BJ (cell line): ENCODE data around the gene CDK5RAP3. TPM values are rescaled to one million over a fixed set of nuclear protein-coding genes. Genes with fewer than 3 reads are reported as not detected.
"Not testable (repeated sequence)": the region's sequence is repeated elsewhere in the genome, so short reads cannot be mapped to it uniquely, and the experiment has no call there.

Experiments used
- CTCF ChIA-PET: fragments of 350-600 bp; formaldehyde crosslinking; extraction: SDS; loops from one replicate; lab custom pipeline; 2021; ENCODE audit warnings: antibody characterized with exemption, inconsistent platforms; lab: Yijun Ruan, JAX
- POLR2A ChIA-PET: fragments of 300-600 bp; sonication (Branson Sonifier 250); formaldehyde crosslinking; extraction: SDS; loops from one replicate; lab custom pipeline; 2021; ENCODE audit warnings: antibody characterized with exemption; lab: Charles Lee
- DNase-seq: peaks from one replicate; pipeline ENCODE4 v3.0.0-alpha.2; 2011; ENCODE audit warnings: low read depth
- H3K27me3 ChIP-seq: 2 replicates; pipeline ENCODE4 v1.6.0; 2011; ENCODE audit warnings: low read length; ENCODE audit not compliant: control insufficient read depth, insufficient read depth
- H3K36me3 ChIP-seq: 2 replicates; pipeline ENCODE4 v1.5.1; 2011; ENCODE audit warnings: low read length; ENCODE audit not compliant: control insufficient read depth, insufficient read depth
- H3K4me3 ChIP-seq: 2 replicates; pipeline ENCODE4 v1.5.1; 2011; ENCODE audit warnings: low read depth, mild to moderate bottlenecking, control low read depth, low read length
- CTCF ChIP-seq: IDR thresholded peaks from 2 replicates; pipeline ENCODE4 v1.5.1; 2011; ENCODE audit warnings: low read depth, mild to moderate bottlenecking, control low read depth, inconsistent platforms, low read length, moderate library complexity; ENCODE audit not compliant: insufficient read depth
- polyA plus RNA-seq: library from polyadenylated mRNA; depleted of rRNA; stranded (reverse); fragments of >200 nt; gene quantifications from 2 replicates; pipeline ENCODE4 v1.2.3, GENCODE V29; 2011

Gene CDK5RAP3
- polyA plus RNA-seq, 1 experiment: 98.1 TPM

- ChIA-PET POLR2A (no interaction called here), CTCF (interaction anchor here (0.7 to 14.2 kb wide), 5 partner anchors 11 to 170 kb away, joined by 3 to 575 read pairs (median 13); partner anchors contain the start of genes CDK5RAP3, PNPO and PRR15L)
- no peak for TF ChIP-seq CTCF
- Histone ChIP-seq H3K27me3 (no peaks in the 10 kb centered on the region; the same call in 1 of the 2 replicates), H3K4me3 (no peak overlapping the region), H3K36me3 (no peaks in the 10 kb centered on the region)
- no peak for DNase-seq
These were observed 43.1 kb downstream of the CDK5RAP3 start for GRCh38 chr17:48013876-48014594.

GRCh38 chr17:48014595-48015111 lies 43.7 kb downstream of the CDK5RAP3 start:
- no peak for TF ChIP-seq CTCF
- DNase-seq: no peak
- Histone ChIP-seq H3K4me3 (no peak overlapping the region), H3K27me3 (no peaks in the 10 kb centered on the region; the same call in 1 of the 2 replicates), H3K36me3 (no peaks in the 10 kb centered on the region)
- ChIA-PET POLR2A (no interaction called here), CTCF (interaction anchor here (0.8 to 14.2 kb wide), 7 partner anchors 11 to 173 kb away, joined by 3 to 575 read pairs (median 4); partner anchors contain the start of genes CDK5RAP3, PNPO, PRR15L and SCRN2)

- no peak for DNase-seq
- TF ChIP-seq CTCF: no peak
- CTCF ChIA-PET: interaction anchor here (3.5 to 14.2 kb wide), 3 partner anchors 34 to 175 kb away, joined by 19 to 575 read pairs (median 304); partner anchors contain the start of genes CDK5RAP3, PNPO, PRR15L and SCRN2
- Histone ChIP-seq H3K4me3 (no peak overlapping the region), H3K36me3 (no peaks in the 10 kb centered on the region), H3K27me3 (no peaks in the 10 kb centered on the region; the same call in 1 of the 2 replicates)
- POLR2A ChIA-PET: no interaction called here
These were observed 45.2 kb downstream of the CDK5RAP3 start for GRCh38 chr17:48016112-48016511.

- ChIA-PET CTCF (interaction anchor here (0.6 to 14.2 kb wide), 19 partner anchors 10 to 282 kb away, joined by 3 to 575 read pairs (median 4); partner anchors contain the start of genes CDK5RAP3, PNPO, PRR15L and SCRN2), POLR2A (interaction anchor here (0.7 kb wide), 1 partner anchor 59 kb away, joined by 3 read pairs; no protein-coding TSS in a partner anchor)
- not testable (repeated sequence) for DNase-seq, H3K36me3 ChIP-seq, H3K4me3 ChIP-seq, H3K27me3 ChIP-seq
These were observed 46.9 kb downstream of the CDK5RAP3 start for GRCh38 chr17:48017817-48018158.

GRCh38 chr17:48021934-48022333 lies 51.0 kb downstream of the CDK5RAP3 start:
- CTCF ChIA-PET: interaction anchor here (1.2 to 14.2 kb wide), 4 partner anchors 10 to 110 kb away, joined by 3 to 575 read pairs (median 156); partner anchors contain the start of genes CDK5RAP3, PNPO and PRR15L

More at GRCh38 chr17:48021934-48022333, 51.0 kb downstream of the CDK5RAP3 start:
- Histone ChIP-seq H3K27me3 (no peaks in the 10 kb centered on the region), H3K36me3 (no peaks in the 10 kb centered on the region), H3K4me3 (no peak overlapping the region)
- no peak for DNase-seq
- TF ChIP-seq CTCF: no peak
- POLR2A ChIA-PET: interaction anchor here (0.6 kb wide), 1 partner anchor 14 kb away, joined by 4 read pairs; no protein-coding TSS in a partner anchor
